OCI-LY1 (cell line): ENCODE results near the gene ASH1L.
"Not testable (repeated sequence)": the region's sequence is repeated elsewhere in the genome, so short reads cannot be mapped to it uniquely, and the experiment has no call there.

ENCODE experiments used
- H2AFZ ChIP-seq: fragments of 200-600 bp; sonication (generic), shearing (Covaris generic); 2 replicates; pipeline ENCODE4 v1.6.0; 2014; ENCODE audit warnings: antibody characterized with exemption, mild to moderate bottlenecking, low read length
- H3F3A ChIP-seq: fragments of 200-600 bp; sonication (generic), shearing (Covaris generic); 2 replicates; pipeline ENCODE4 v1.6.0; 2014; ENCODE audit warnings: mild to moderate bottlenecking, antibody characterized with exemption, low read length, moderate library complexity; ENCODE audit not compliant: insufficient read depth
- H3K27ac ChIP-seq: fragments of 200-600 bp; sonication (generic); 2 replicates; pipeline ENCODE4 v1.5.1; 2014; ENCODE audit warnings: low read length, mixed run types, mild to moderate bottlenecking, low read depth; ENCODE audit not compliant: poor library complexity, severe bottlenecking
- H3K27me3 ChIP-seq: fragments of 200-600 bp; sonication (generic); 2 replicates; pipeline ENCODE4 v1.6.0; 2014; ENCODE audit warnings: antibody characterized with exemption, mild to moderate bottlenecking, low read length, moderate library complexity; ENCODE audit not compliant: insufficient read depth
- H3K36me3 ChIP-seq: fragments of 200-600 bp; sonication (generic); 2 replicates; pipeline ENCODE4 v1.6.1; 2014; ENCODE audit warnings: mild to moderate bottlenecking, antibody characterized with exemption, low read length, moderate library complexity, mixed read lengths; ENCODE audit not compliant: insufficient read depth
- H3K4me1 ChIP-seq: fragments of 200-600 bp; sonication (generic); 2 replicates; pipeline ENCODE4 v1.5.1; 2014; ENCODE audit warnings: mild to moderate bottlenecking, low read length, moderate library complexity; ENCODE audit not compliant: insufficient read depth, severe bottlenecking
- H3K4me2 ChIP-seq: fragments of 200-600 bp; sonication (generic), shearing (Covaris generic); 2 replicates; pipeline ENCODE4 v1.6.1; 2014; ENCODE audit warnings: low read length
- H3K4me3 ChIP-seq: fragments of 200-600 bp; sonication (generic); 2 replicates; pipeline ENCODE4 v1.5.1; 2014; ENCODE audit warnings: low read length, low read depth, mild to moderate bottlenecking, mixed read lengths; ENCODE audit not compliant: poor library complexity, severe bottlenecking
- H3K79me2 ChIP-seq: fragments of 200-600 bp; shearing (Covaris generic); 2 replicates; pipeline ENCODE4 v1.6.1; 2016; ENCODE audit warnings: mixed run types, low read length, mixed read lengths; ENCODE audit not compliant: insufficient read depth
- H3K9ac ChIP-seq: fragments of 200-600 bp; sonication (generic), shearing (Covaris generic); 2 replicates; pipeline ENCODE4 v1.6.1; 2014; ENCODE audit warnings: mild to moderate bottlenecking, low read length, mixed read lengths
- H3K9me2 ChIP-seq: fragments of 200-600 bp; sonication (generic), shearing (Covaris generic); 2 replicates; pipeline ENCODE4 v1.6.1; 2014; ENCODE audit warnings: low read depth, mild to moderate bottlenecking, low read length, mixed read lengths
- H3K9me3 ChIP-seq: fragments of 200-600 bp; shearing (Covaris generic); 2 replicates; pipeline ENCODE4 v1.6.1; 2014; ENCODE audit warnings: low read length, mixed read lengths
- H4K20me1 ChIP-seq: fragments of 200-600 bp; sonication (generic), shearing (Covaris generic); 2 replicates; pipeline ENCODE4 v1.6.0; 2016; ENCODE audit warnings: mild to moderate bottlenecking, low read length; ENCODE audit not compliant: insufficient read depth
- CTCF ChIP-seq: fragments of 200-600 bp; sonication (generic), shearing (Covaris generic); IDR thresholded peaks from 2 replicates; pipeline ENCODE4 v1.5.1; 2017; ENCODE audit warnings: mild to moderate bottlenecking, antibody characterized with exemption, low read length, moderate library complexity, mixed read lengths
- EZH2 ChIP-seq: fragments of 200-600 bp; sonication (generic), shearing (Covaris generic); IDR thresholded peaks from 2 replicates; pipeline ENCODE4 v1.8.0; 2017; ENCODE audit warnings: borderline replicate concordance, mixed run types, mild to moderate bottlenecking, antibody characterized with exemption, low read length, moderate library complexity, mixed read lengths

ASH1L gene

DNA sequence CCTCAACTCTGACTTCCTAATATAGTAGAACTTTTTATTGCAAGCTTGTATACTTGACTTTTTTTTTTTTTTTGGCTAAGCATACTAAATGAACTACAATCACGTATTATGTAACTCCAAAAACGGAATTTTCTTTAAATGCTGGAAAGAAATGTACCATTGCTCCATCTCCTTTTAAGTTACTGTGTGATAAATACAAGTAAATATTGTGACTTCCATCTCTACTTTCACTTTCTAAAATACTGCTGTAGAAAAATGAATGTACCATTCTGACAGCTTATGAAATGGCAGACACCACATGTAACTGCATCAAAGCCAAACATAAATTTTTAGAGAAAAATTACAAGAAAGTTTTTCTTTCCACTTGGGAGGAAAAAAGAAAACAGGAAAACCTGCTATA lies 54.7 kb downstream of the ASH1L start:
- Histone ChIP-seq H3K4me1 (peaks cover 62% of the 10 kb centered on the region), H3K27ac (peak overlapping the region; percentile 75), H3K9ac (peak overlapping the region; percentile 35; the same call in 1 of the 2 replicates), H3K4me3 (peak overlapping the region; percentile 33), H3F3A (no peaks in the 10 kb centered on the region), H3K9me2 (no peaks in the 10 kb centered on the region), H3K79me2 (peaks cover 75% of the 10 kb centered on the region), H3K36me3 (no peaks in the 10 kb centered on the region; the same call in 1 of the 2 replicates), H3K27me3 (no peaks in the 10 kb centered on the region), H3K4me2 (peak overlapping the region; percentile 61), H3K9me3 (no peaks in the 10 kb centered on the region), H4K20me1 (no peaks in the 10 kb centered on the region), H2AFZ (no peak overlapping the region)
- no peak for TF ChIP-seq CTCF
- no peak for TF ChIP-seq EZH2

DNA sequence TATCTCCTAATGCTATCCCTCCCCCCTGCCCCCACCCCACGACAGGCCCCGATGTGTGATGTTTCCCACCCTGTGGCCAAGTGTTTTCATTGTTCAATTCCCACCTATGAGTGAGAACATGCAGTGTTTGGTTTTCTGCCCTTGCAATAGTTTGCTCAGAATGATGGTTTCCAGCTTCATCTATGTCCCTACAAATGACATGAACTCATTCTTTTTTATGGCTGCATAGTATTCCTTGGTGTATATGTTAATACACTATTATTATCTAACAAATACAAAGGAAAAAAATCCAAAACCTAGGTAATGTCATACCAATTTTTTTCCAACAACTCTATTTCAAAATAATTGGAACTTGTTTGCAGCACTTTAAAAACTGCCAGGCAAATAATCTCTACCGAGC lies 56.6 kb downstream of the ASH1L start:
- not testable (repeated sequence) for H4K20me1 ChIP-seq, H3K36me3 ChIP-seq, H3K27me3 ChIP-seq, H3F3A ChIP-seq, H3K4me3 ChIP-seq, H3K9me3 ChIP-seq, H3K9ac ChIP-seq, H3K27ac ChIP-seq, H3K4me2 ChIP-seq, H2AFZ ChIP-seq, H3K9me2 ChIP-seq
- H3K79me2 ChIP-seq: peaks cover 79% of the 10 kb centered on the region
- peaks cover 75% of the 10 kb centered on the region for H3K4me1 ChIP-seq

- no peaks in the 10 kb centered on the region; the same call in 1 of the 2 replicates for H3K36me3 ChIP-seq
- H3K4me1 ChIP-seq: peaks cover 77% of the 10 kb centered on the region
- no peaks in the 10 kb centered on the region for H3K9me2 ChIP-seq
- peak overlapping the region; percentile 75 for H3K27ac ChIP-seq
- no peak overlapping the region for H3K4me3 ChIP-seq
- no peaks in the 10 kb centered on the region for H3F3A ChIP-seq
- H3K27me3 ChIP-seq: no peaks in the 10 kb centered on the region
- no peak overlapping the region for H3K9ac ChIP-seq
- peak overlapping the region; percentile 36; the same call in 1 of the 2 replicates for H3K4me2 ChIP-seq
- TF ChIP-seq EZH2 (no peak), CTCF (peak; percentile 68)
- H3K9me3 ChIP-seq: no peaks in the 10 kb centered on the region
- H3K79me2 ChIP-seq: peaks cover 69% of the 10 kb centered on the region
- H4K20me1 ChIP-seq: no peaks in the 10 kb centered on the region
- H2AFZ ChIP-seq: no peak overlapping the region
Observed at GRCh38 chr1:155504207-155504606, 58.4 kb downstream of the ASH1L start.

DNA sequence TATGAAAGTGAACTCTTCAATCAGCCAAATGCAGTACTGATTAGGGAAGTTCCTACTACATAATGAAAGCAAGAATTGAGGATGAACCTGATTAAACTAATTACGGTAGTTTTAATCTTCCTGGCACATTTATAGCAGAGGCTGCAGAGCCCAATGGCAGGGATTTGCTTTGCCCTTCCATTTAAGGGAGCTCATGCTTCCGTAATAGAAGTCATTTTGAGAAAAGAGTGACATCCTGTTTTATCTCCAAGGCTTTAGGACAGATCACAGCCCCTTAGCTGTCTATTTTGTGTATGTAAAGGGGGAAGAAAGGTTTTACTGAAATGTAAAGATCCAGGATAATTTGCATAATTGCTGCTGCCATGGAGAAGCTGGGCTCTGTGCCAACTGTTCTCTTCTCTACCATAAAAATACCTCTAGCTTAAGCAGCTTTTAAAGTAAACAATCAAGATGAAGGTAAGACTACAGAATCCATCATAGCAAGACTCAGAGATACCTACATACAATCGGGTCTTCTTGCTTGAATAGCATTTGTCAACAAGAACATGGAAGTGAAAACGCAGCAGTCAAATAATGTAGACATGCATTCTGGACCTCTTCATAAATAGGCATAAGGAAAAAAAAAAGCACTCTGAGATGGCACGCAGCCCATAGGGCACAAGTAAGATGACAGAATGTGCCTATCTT lies 62.5 kb downstream of the ASH1L start:
- no peaks in the 10 kb centered on the region for H3K27me3 ChIP-seq
- no peaks in the 10 kb centered on the region for H3K9me3 ChIP-seq
- peaks cover 6% of the 10 kb centered on the region; the same call in 1 of the 2 replicates for H3K36me3 ChIP-seq
- H3K4me1 ChIP-seq: peaks cover 65% of the 10 kb centered on the region
- no peaks in the 10 kb centered on the region for H3F3A ChIP-seq
- H2AFZ ChIP-seq: no peak overlapping the region
- H4K20me1 ChIP-seq: no peaks in the 10 kb centered on the region
- peak overlapping the region; percentile 47; the same call in 1 of the 2 replicates for H3K9ac ChIP-seq
- H3K27ac ChIP-seq: peak overlapping the region; percentile 94
- no peaks in the 10 kb centered on the region for H3K9me2 ChIP-seq
- peak overlapping the region; percentile 45 for H3K4me3 ChIP-seq
- TF ChIP-seq CTCF: no peak
- TF ChIP-seq EZH2: no peak
- peaks cover 61% of the 10 kb centered on the region for H3K79me2 ChIP-seq
- H3K4me2 ChIP-seq: peak overlapping the region; percentile 69
